Right lobe of liver (tissue), 4 donors: ENCODE data around the gene KCNH1.

Source experiments
- CTCF ChIP-seq, 4 donors: fragments of 200-600 bp in 3 of 4; fragments of 450-650 bp in 1 of 4; IDR thresholded peaks; one replicate each; pipeline versions ENCODE4 v1.5.1 to v1.8.0; 2016 to 2022; ENCODE audit warnings: antibody characterized with exemption in 4 of 4, mild to moderate bottlenecking in 2 of 4
- POLR2A ChIP-seq: fragments of 450-650 bp; IDR thresholded peaks from one replicate; pipeline ENCODE4 v1.6.1; 2017; ENCODE audit warnings: antibody characterized with exemption, mild to moderate bottlenecking
- donor health status: DM: no; HTN: no; CAD: no.
- donor health status: DM: no; HTN: no; CAD: no.
- donor health status: DM: no; HTN: yes; CAD: no.

DNA sequence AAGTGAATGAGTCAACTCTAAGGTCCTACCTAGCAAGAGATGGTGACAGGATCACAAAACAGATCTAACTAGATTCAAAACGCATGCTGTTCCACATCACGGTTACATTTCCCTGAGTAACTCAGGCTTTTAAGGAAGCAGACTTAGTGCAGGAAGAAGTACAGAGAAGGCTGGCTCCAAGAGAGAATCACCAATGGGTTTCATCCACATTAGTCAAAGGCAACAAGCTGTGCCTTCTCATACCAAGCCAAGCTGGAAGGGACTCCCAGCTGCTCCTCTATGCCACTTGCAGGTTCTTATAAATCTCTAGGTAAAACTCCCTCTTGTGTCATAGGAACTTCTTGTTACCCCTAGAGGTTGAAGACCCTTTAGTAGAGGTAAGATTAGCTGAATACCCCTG is 109.0 kb downstream of the KCNH1 start:
- TF ChIP-seq CTCF (IDR thresholded peaks at IDR 0.05) (no peak), POLR2A (no peak)
